Suprapubic skin (tissue), 3 donors: ENCODE data around the gene TMTC2.

Source experiments
- CTCF ChIP-seq, 2 donors: fragments of 200-600 bp in 1 of 2; fragments of 450-650 bp in 1 of 2; sonication (generic) in 1 of 2; IDR thresholded peaks; one replicate each; pipeline ENCODE4 v1.5.1; 2016 to 2019; ENCODE audit warnings: antibody characterized with exemption in 2 of 2, mild to moderate bottlenecking in 1 of 2, moderate library complexity in 1 of 2
- EP300 ChIP-seq: sonication (generic); formaldehyde crosslinking; IDR thresholded peaks from one replicate; pipeline ENCODE4 v1.6.1; 2017; ENCODE audit warnings: antibody characterized with exemption
- POLR2A ChIP-seq, 2 donors: fragments of 450-650 bp; IDR thresholded peaks; one replicate each; pipeline ENCODE4 v1.6.1; 2017; ENCODE audit warnings: antibody characterized with exemption in 2 of 2, mild to moderate bottlenecking in 2 of 2, moderate library complexity in 2 of 2

DNA sequence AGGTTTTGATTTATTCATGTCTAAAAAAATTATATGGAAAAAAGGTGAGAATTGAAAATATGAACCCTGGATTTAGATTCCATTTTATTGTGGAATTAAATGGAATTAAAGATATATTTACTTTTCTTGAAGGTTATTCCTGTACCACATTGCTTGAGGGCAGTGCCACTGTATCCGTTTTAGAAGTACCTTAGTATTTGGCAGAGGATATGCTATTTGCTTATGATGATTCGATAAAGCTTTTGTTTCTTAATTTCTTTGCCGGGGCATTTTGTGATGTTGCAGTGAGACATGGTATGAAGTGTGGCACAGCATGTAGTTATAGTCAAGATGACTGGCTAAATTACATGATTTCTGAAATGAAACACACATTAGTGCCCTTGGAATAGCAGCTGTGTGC, 7.6 kb downstream of the TMTC2 start:
- TF ChIP-seq EP300 (no peak), CTCF (IDR thresholded peaks at IDR 0.05) (no peak), POLR2A (IDR thresholded peaks at IDR 0.05) (no peak)
